ENCODE measurements around the gene RUNX1.

RUNX1 gene

GRCh38 chr21:34946385-34946840 lies 102.7 kb downstream of the RUNX1 start:
- DNase-seq (ENCODE audit: low read depth, low spot score), result no peak

DNA sequence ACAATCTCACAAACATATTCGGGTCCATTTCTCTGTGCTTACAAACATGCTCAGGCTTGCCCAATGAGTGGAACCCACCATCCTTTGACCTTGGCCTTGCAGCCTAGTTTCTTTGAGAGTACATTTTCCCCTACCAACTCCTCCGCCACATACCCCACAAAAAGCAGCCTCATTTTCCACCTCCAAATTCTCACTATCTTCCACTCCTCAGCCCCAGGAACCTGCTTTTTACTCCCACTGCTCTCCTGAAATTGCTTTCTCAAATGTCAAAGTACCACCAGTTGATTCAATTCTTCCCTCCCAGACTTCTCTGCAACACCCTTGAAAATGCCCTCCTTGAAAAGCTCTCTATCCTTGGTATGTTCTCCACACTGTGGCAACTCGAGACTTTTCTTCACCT lies 103.8 kb downstream of the RUNX1 start:
- DNase-seq (ENCODE audit: low read depth, low spot score), result no peak

- no peak for DNase-seq (ENCODE audit: low read depth, low spot score)
Measured at GRCh38 chr21:34944015-34944755, 104.9 kb downstream of the RUNX1 start.

DNA sequence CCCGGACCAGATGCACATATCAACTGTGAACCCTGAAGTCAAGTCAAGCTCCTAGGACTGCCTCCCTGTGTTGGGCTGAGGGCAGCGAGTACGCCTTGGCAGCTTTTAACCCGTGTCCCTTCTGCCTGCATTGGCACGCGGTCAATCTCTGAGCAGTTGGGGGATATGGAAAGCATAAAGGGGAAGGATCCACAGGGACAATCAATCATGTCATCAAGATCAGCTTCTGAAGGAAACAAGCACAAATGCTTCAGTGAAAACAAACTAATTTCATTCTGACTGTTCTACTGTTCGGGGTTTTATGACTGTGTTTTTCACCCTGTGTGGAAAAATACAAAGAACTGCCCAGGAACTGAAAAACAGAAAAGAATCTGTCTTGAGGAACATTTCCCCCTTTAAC lies 106.2 kb downstream of the RUNX1 start:
- no peak for DNase-seq (ENCODE audit: low read depth, low spot score)

- no peak for DNase-seq (ENCODE audit: low read depth, low spot score)
Measured at GRCh38 chr21:34941162-34941561, 107.9 kb downstream of the RUNX1 start.

DNA sequence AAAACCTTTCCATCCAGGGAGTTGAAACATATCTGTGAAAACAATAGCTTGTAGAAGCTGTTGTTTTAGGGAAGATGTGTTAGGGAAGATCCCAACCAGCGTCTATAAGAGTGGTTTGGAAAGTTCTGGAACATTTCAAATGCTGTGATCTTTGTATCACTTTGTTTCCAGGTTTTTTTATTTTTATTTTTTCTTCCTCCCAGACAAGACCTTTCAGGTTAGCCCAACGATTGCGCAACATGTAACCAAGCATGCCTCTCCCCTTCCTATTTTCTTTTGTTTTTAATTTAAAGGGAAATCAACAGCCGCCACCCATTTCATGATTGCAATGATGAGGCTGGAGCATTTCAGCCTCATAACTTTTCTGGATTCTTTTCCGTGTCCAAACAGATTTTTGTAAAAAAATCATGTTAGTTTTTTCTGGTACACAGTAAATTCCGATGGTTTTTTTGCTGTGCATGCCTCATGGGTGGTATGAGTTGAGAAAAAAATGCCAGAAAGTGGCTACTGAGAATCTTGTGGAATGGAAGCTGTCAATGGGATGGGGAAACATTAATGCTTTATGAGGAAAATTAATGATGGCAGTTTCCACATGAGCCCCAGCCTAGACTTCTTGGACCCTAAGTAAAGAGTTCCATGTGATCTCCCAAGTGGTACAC lies 109.3 kb downstream of the RUNX1 start:
- no peak for DNase-seq (ENCODE audit: low read depth, low spot score)

DNA sequence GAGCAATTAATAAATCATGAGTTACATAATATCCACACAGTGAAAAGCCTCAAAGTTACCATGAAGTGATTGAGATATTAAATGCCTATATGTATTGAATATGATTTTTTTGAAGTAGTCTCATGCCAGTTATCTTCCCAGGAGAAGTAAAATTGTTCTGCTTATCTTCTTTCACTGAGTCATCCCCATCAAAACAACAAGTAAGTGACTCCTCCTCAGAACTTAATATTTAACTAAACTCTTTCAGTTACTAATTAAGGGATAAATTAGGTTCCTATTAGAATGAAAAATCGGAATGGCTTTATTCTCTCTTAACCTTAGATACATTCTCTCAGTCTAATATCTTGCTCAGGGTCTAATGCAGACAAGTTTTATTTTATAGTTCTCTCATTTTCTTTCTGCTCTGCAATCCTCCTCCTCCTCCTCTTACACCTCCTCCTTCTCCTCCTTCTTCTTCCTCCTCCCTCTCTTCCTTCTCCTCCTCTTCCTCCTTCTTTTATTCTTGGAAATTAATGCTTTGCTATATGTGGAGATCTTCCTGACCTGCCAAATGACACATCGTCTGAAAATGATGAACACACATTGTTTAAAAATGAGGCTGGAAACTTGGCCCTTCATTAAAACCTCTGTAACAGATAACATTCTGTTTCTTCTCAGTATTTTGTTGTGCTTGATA lies 110.9 kb downstream of the RUNX1 start:
- DNase-seq (ENCODE audit: low read depth, low spot score), result no peak

DNA sequence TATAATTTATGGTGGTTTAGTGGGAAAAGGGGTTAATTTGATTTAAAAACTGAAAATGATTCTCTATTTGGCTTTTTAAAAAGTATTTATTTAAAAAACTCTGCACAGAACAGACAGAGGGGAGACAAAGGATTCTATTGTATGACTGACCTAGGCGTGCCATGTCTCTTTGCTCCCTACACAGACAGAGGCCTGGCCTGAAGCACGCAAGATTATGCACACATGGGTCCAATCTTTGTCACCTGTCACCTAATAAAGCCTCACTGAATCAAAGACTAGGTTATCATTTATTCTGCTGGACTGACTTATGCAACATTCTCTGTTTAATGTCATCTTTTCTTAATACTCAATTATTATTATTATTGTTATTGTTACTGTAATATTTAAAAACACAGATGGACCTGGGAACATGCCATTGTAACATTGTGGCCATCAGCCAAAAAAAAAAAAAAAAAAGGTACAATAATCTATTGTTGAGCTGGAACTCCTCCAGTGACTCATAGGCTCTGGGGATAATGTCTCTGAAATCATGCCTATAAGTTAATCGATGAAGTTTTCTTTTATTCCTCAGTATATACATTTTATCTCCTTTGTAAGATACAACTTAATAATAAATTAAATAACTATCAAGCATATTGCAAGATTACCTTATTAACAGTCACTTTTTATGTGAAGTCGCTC lies 112.1 kb downstream of the RUNX1 start:
- DNase-seq (ENCODE audit: low read depth, low spot score), result no peak

GRCh38 chr21:34936371-34936789 lies 112.7 kb downstream of the RUNX1 start:
- DNase-seq (ENCODE audit: low read depth, low spot score), result no peak

- DNase-seq (ENCODE audit: low read depth, low spot score), result no peak
Measured at GRCh38 chr21:34935898-34936297, 113.2 kb downstream of the RUNX1 start.

DNA sequence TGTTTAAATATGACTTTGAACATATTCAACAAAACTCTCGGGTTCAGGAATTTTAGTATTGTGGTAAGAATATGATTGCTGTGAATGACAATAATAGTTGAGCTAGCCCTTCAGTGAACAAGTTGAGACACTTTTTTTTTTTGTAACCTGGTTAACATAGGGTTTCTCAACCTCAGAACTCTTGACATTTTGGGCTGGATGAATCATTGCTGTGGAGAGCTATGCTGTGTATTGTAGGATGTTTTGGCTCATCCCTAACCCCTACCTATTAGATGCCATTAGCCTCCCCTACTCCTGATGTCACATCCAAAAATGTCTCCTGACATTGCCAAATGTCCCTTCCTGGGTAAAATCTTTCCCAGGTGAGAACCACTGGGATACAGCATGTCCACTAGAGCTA lies 113.7 kb downstream of the RUNX1 start:
- no peak for DNase-seq (ENCODE audit: low read depth, low spot score)

GRCh38 chr21:34934350-34934749 lies 114.8 kb downstream of the RUNX1 start:
- DNase-seq (ENCODE audit: low read depth, low spot score), result no peak

GRCh38 chr21:34933609-34934335 lies 115.3 kb downstream of the RUNX1 start:
- no peak for DNase-seq (ENCODE audit: low read depth, low spot score)

DNA sequence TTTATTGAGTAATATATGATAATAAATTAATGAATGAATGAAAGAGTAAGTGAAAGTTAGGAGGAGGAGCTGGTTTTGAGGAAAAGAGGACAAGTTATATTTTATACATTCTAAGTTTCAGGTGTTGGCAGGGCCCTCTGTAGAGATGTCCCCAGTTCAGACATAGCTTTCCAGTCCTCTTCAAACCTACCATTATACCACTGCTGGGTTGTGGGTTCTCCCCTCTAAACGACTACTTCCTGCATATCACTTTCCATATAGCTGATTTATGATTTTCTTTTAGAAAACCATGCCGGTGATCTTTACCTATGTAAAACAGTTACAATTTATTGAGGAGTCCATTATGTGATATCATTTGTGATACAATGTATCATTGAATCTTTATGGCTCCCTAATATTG lies 116.9 kb downstream of the RUNX1 start:
- DNase-seq (ENCODE audit: low read depth, low spot score), result no peak

- DNase-seq (ENCODE audit: low read depth, low spot score), result no peak
Measured at GRCh38 chr21:34930971-34931370, 118.1 kb downstream of the RUNX1 start.

- DNase-seq (ENCODE audit: low read depth, low spot score), result no peak
Measured at GRCh38 chr21:34928637-34929036, 120.5 kb downstream of the RUNX1 start.

DNA sequence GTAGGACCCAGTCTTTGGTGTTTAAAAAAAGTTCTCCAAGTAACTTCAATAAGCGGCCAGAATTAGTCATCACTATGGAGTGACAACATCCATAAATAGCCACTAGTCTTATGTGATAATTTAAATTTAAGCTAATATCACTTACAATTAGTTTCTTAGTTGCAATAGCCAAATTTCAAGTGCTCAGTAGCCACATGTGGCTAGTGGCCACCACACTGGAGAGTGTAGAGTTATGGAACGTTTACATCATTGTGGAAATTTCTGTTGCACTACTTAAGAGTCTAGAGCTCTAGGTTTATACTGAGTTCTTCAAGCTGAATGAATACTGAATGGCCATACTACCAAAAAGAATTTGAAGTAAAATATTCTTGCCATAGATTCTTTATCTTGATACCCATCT lies 121.1 kb downstream of the RUNX1 start:
- no peak for DNase-seq (ENCODE audit: low read depth, low spot score)

DNA sequence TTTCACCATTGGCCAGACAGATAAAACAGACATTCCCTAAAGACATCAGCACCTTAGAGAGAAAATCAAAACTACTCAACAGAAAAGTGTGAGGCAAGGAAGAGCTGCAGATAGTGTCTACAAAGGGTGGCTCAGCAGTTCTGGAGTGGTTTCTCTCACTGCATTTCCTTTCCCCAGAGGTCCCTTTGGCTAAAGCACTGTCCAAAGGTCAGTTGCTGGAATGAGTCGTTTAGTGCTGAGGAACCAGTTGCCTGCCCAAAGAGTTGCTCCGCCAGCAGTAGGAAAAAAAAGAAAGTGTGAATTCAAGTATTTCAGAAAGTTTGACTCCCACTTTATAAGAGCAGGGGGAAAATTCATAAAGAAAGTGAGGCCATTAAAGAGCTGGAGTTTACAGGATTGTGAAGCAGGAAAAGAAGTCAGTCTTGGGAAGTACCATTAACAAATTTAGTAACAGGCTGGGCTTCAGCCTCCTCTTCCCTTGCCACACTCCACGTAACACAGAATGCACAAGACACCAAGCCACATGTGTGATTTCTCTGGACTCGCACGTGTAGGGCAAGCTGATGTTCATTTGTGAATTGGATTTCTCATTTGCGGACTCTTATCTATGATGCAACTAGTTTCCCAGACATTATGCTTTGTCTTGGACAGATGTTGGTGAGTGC lies 122.2 kb downstream of the RUNX1 start:
- no peak for DNase-seq (ENCODE audit: low read depth, low spot score)

DNA sequence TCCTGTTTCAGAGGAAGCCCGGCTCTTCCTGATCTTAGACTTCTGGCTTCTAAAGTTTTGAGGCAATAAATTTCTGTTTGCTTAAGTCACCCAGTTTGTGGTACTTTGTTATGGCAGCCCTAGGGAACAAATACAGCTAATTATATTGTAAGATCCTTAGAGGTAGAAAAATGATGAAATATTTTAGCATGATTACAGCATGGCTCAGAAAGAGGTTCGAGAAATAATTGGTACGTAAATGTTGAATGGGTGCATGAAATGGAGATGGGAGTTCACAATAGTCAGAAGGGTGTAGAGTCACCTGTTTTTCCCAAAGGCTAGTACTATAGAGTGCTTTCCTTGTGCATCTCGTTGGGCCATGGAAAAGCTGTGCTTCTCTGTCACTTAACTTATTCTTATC lies 123.5 kb downstream of the RUNX1 start:
- DNase-seq (ENCODE audit: low read depth, low spot score), result no peak

- no peak for DNase-seq (ENCODE audit: low read depth, low spot score)
Measured at GRCh38 chr21:34924771-34925419, 124.2 kb downstream of the RUNX1 start.
